ENCODE data around the gene GPR179. TPM values are rescaled to one million over a fixed set of nuclear protein-coding genes. Genes with fewer than 3 reads are reported as not detected.

Gene GPR179
- total RNA-seq, 4 donors from 2014 or later = 0.12 to 5.3 (median 0.97) TPM; not detected in 1

GRCh38 chr17:38325221-38325851, 18.4 kb downstream of the GPR179 start:
- H3K27ac ChIP-seq = no peak overlapping the region
- intact Hi-C loops (cut with DNase I; ENCODE audit: low total_unique reads) = no loop called here
- no peak overlapping the region for H3K4me3 ChIP-seq
- H3K4me1 ChIP-seq = no peaks in the 10 kb centered on the region
- no peaks in the 10 kb centered on the region for H3K27me3 ChIP-seq
- no peaks in the 10 kb centered on the region for H3K36me3 ChIP-seq
- no peaks in the 10 kb centered on the region for H3K9me3 ChIP-seq
- no peak for DNase-seq
- TF ChIP-seq, protein P1, sequence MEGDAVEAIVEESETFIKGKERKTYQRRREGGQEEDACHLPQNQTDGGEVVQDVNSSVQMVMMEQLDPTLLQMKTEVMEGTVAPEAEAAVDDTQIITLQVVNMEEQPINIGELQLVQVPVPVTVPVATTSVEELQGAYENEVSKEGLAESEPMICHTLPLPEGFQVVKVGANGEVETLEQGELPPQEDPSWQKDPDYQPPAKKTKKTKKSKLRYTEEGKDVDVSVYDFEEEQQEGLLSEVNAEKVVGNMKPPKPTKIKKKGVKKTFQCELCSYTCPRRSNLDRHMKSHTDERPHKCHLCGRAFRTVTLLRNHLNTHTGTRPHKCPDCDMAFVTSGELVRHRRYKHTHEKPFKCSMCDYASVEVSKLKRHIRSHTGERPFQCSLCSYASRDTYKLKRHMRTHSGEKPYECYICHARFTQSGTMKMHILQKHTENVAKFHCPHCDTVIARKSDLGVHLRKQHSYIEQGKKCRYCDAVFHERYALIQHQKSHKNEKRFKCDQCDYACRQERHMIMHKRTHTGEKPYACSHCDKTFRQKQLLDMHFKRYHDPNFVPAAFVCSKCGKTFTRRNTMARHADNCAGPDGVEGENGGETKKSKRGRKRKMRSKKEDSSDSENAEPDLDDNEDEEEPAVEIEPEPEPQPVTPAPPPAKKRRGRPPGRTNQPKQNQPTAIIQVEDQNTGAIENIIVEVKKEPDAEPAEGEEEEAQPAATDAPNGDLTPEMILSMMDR (IDR thresholded peaks at IDR 0.05) = no peak
- TF ChIP-seq POLR2A (IDR thresholded peaks at IDR 0.05) = no peak

DNA sequence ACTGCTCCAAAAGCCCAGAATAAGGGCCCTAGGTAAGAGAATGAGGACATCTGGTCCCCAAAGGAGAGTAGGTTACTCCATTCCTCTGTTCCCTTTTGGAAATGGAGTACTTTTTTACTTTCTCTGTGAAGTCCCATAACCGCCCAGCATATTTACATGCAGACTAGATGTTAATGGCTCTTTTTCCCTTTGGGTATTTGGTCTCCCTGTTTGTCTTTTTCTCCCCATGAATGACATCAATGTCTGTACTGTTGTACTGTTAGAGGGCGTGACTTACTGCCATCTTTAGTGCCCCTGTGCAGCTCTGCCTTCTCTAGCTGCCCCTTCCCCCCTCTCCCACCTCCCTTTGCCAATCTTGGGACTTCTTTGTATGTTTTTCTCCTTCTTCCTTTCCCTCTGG, 19.0 kb downstream of the GPR179 start:
- Histone ChIP-seq H3K27ac (no peak overlapping the region), H3K27me3 (no peaks in the 10 kb centered on the region), H3K36me3 (no peaks in the 10 kb centered on the region), H3K9me3 (no peaks in the 10 kb centered on the region), H3K4me1 (no peaks in the 10 kb centered on the region), H3K4me3 (no peak overlapping the region)
- intact Hi-C loops (cut with DNase I; ENCODE audit: low total_unique reads) = no loop called here
- DNase-seq = no peak
- TF ChIP-seq POLR2A (IDR thresholded peaks at IDR 0.05) = no peak
- TF ChIP-seq, protein P1 (IDR thresholded peaks at IDR 0.05) = no peak

GRCh38 chr17:38324141-38324697, 19.5 kb downstream of the GPR179 start:
- TF ChIP-seq POLR2A (IDR thresholded peaks at IDR 0.05) = no peak
- TF ChIP-seq, protein P1 (IDR thresholded peaks at IDR 0.05) = no peak
- Histone ChIP-seq H3K4me1 (no peaks in the 10 kb centered on the region), H3K27ac (no peak overlapping the region)

DNA sequence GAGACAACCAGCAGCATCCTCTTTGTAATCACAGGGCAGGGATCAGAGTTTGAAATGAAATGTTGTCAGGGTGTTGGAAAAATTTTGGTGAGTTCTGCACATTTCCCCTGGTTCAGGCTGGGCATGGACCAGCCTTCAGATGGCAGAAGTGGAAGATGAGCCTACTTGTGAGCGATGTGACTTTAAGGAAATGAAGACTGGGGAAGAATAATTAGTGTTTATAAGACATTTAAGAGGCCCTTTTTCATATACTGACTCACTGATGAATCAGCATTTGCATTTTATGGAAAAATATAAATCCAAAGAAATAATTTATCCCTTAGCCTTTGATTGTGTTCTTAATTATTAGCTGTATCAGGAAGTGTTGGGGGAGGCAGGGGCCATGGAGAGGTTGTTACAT, 20.9 kb downstream of the GPR179 start:
- Histone ChIP-seq H3K27me3 (no peaks in the 10 kb centered on the region), H3K4me3 (no peak overlapping the region), H3K9me3 (no peaks in the 10 kb centered on the region), H3K4me1 (no peaks in the 10 kb centered on the region), H3K36me3 (no peaks in the 10 kb centered on the region), H3K27ac (no peak overlapping the region)
- TF ChIP-seq, protein P1 (IDR thresholded peaks at IDR 0.05) = no peak
- TF ChIP-seq POLR2A (IDR thresholded peaks at IDR 0.05) = no peak
- intact Hi-C loops (cut with DNase I; ENCODE audit: low total_unique reads) = no loop called here
- no peak for DNase-seq

More at GRCh38 chr17:38324141-38324697, 19.5 kb downstream of the GPR179 start:
- Histone ChIP-seq H3K4me3 (no peak overlapping the region), H3K27me3 (no peaks in the 10 kb centered on the region), H3K36me3 (no peaks in the 10 kb centered on the region), H3K9me3 (no peaks in the 10 kb centered on the region)
- intact Hi-C loops (cut with DNase I; ENCODE audit: low total_unique reads) = no loop called here
- DNase-seq = no peak

DNA sequence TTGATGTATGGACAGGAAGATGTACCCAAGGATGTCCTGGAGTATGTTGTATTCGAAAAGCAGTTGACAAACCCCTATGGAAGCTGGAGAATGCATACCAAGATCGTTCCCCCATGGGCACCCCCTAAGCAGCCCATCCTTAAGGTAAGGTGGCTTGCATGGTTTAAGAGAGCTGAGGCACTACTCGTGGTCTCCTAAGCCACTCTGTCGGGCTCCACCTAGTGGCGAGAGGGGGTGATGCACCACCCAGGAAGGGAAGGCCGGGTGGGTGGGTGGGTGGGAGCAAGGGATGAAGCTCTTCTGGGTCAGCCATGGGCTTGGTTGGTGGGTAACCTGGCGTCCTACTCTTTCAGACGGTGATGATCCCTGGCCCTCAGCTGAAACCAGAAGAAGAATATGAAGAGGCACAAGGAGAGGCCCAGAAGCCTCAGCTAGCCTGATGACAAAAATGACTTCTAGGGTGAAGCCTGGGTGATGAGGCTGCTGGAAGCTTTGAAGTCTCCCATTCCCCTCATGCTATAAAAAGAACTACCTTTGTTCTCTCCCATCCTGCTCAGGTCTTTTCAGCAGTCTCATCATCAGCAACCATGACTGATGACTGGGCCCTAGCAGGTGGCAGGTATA, 21.5 kb downstream of the GPR179 start:
- Histone ChIP-seq H3K4me1 (no peaks in the 10 kb centered on the region), H3K4me3 (no peak overlapping the region), H3K27me3 (no peaks in the 10 kb centered on the region), H3K27ac (no peak overlapping the region), H3K36me3 (no peaks in the 10 kb centered on the region), H3K9me3 (no peaks in the 10 kb centered on the region)
- no peak for TF ChIP-seq POLR2A (IDR thresholded peaks at IDR 0.05)
- TF ChIP-seq, protein P1 (IDR thresholded peaks at IDR 0.05) = peak; percentile 24 to 84 (median 48)
- peak; percentile 47 to 57 for DNase-seq
- intact Hi-C loops (cut with DNase I; ENCODE audit: low total_unique reads) = no loop called here

Measured in uterus (tissue), 4 donors.